HG03060 (cell line): ENCODE data around the gene TRAPPC4.
"Not testable (repeated sequence)": the region's sequence is repeated elsewhere in the genome, so short reads cannot be mapped to it uniquely, and the experiment has no call there.

Experiments used
- ATAC-seq: cut with Tn5 transposase; IDR thresholded peaks from one replicate; pipeline ENCODE4 v1.9.1; 2021; ENCODE audit warnings: low read depth, moderate number of reproducible peaks; ENCODE audit not compliant: unreplicated experiment

Gene TRAPPC4

DNA sequence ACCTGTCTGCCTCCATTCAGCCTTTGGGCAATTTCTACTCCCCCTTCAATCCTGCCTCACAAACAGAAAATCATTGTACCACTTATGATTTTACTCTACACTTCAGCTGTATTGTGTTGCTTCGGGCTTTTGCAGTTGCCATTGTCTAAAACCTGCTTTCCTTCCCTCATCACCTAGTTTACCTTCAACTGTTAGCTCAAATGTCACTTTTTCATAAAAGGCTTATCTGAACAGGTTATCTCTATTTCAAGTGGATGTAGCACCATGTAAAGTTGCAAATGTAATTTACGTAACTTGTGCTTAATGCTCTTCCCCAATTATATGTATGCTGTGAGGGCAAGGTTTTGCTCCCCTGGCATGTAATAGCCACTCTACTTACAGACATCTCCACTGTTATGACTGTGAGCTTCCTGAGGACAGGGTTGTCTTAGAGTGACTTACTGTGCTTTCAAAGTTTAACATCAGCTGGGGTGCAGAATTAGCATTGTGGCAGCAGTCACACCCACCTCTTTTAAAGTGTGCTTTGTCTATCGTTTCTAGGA, 5.9 kb upstream of the TRAPPC4 start:
- ATAC-seq = no peak

DNA sequence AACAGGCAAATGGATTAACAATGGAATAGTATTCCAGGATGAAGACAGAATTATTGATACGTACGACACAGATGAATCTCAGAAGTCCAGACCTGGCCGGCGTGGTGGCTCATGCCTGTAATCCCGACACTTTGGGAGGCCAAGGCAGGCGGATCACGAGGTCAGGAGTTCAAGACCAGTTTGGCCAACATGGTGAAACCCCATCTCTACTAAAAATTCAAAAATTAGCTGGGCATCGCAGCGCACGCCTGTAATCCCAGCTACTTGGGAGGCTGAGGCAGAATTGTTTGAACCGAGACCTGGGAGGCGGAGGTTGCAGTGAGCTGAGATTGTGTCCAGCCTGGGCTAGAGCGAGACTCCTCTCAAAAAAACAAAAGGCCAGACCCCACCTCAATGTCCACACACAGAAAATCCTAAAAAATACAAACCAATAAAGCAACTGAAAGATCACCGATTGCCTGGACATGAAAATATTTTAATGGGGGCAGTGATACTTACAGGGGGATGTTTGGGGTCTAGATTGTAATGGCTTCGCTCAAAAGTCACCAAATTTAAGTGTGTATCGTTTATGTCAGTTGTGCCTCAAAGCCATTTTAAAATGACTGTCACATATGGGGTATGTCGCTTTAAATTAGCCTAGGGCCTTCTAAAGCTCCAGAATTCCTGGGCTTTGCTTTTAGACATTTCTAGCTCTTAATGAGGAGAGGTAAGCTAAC, 4.2 kb upstream of the TRAPPC4 start:
- ATAC-seq = no peak

GRCh38 chr11:119015054-119015611, 3.4 kb upstream of the TRAPPC4 start:
- ATAC-seq = no peak

GRCh38 chr11:119016216-119017009, 2.2 kb upstream of the TRAPPC4 start:
- ATAC-seq = no peak

GRCh38 chr11:119017377-119017776, 1.2 kb upstream of the TRAPPC4 start:
- not testable (repeated sequence) for ATAC-seq

- ATAC-seq = no peak
These were observed 1.4 kb downstream of the TRAPPC4 start for GRCh38 chr11:119019996-119020395.

GRCh38 chr11:119021631-119022030, 3.1 kb downstream of the TRAPPC4 start:
- no peak for ATAC-seq

DNA sequence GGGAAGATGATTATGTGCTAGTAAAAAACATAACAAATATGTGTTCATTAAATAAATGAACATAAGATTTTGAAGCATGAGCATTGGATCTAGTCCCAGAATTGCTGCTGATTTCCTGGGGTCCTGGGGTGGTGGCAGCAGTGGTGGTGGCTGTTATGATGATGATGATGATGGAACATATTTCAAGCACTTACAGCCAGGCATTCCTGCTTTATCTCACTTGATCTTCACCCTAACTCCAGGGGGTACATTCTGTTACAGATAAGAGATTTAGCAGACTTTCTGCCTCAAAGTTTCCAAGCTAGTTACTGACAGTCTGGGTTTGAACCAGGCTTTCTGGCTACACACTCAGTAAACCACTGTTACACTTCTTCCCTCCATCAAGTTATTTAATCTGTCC, 5.2 kb downstream of the TRAPPC4 start:
- no peak for ATAC-seq

- no peak for ATAC-seq
These were observed 6.0 kb downstream of the TRAPPC4 start for GRCh38 chr11:119024430-119025098.

- no peak for ATAC-seq
These were observed 6.5 kb downstream of the TRAPPC4 start for GRCh38 chr11:119025099-119025473.

- ATAC-seq = no peak
These were observed 7.0 kb downstream of the TRAPPC4 start for GRCh38 chr11:119025541-119025940.

GRCh38 chr11:119025978-119026766, 7.6 kb downstream of the TRAPPC4 start:
- ATAC-seq = no peak

GRCh38 chr11:119026970-119027369, 8.4 kb downstream of the TRAPPC4 start:
- ATAC-seq = no peak

DNA sequence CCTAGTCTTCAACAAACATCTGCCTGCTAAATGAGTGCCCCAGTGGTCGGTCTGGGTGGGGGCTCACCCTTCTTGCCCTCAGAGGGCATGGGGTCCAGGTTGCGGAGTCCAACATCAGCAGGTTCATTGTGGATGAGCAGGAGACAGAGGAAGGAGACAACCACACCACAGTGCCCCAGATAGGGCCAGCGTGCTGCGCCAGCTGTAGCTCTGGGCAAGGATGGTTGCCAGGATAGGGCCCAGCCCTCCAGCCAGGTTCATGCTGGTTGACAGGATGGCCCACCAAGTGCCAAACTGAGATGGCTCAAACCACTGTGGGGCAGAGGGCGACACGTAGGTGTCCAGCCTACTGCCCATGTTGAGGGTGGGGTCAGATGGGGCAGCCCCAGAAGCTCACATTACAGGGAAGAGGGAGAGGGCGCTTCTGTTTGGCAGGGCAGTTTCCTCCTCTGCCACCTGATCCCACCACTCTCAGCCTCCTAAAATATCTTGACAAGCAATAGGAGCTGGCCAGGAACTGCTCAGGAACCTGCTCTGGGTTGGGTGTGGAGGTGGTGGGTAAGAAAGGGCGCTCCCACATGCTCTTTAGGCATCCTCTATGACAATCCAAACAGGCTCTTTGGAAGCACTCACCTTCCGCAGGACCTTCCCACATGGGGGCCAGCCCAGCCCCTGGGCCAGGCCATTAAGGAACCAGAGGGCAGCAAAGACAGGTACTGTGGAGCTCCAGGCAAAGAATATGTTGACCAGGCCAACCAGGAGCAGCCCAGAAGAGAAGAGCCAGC, 9.2 kb downstream of the TRAPPC4 start:
- no peak for ATAC-seq

DNA sequence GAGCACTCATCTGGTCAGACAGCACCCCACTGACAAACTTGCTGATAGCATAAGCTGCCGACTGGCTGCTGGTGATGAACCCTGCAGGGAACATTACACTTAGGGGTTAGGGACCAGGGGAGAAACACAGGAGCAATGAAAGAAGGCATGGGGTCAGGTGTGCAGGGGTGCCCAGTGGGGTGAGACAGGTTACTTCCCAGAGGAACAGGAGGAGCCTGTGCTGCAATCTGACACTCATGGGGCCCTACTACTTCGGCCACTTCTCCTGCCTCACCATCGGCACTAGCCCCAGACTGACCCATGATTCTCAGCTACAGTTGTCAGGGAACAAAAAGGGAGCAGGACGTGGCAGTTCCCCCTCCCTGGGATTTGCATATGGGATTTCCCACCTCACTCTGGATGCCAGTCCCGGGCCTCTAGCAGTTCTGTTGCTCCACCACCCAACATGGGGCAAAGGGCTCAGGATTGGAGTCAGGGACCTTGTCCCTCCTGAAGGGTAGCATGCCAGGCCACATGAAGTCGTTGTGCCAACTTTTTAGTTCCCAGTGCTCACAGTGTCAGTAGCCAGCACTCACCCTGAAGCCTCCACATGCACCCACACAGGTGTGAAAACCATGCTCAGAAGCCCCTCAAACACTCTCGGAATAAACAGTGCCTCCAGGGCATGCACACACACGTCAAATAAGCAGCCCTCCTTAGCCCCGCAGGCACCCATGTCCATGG, 9.9 kb downstream of the TRAPPC4 start:
- ATAC-seq = no peak

- ATAC-seq = no peak
These were observed 10.4 kb downstream of the TRAPPC4 start for GRCh38 chr11:119029069-119029339.

GRCh38 chr11:119029340-119030028, 10.9 kb downstream of the TRAPPC4 start:
- no peak for ATAC-seq

DNA sequence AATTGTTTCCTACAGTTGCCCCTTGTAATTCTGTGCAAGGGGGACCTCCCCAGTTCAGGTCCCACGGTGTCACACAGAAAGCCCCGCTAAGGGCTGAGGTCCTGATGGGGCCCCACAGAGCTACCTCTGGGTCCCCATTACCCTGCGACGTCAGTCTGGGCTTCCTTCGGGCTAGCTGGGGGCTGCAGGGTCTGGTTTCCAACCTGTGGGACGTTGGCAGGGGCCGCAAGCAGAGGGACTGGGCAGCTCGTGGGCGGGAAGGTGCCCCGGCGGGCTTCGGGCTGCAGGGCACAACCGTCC, 11.4 kb downstream of the TRAPPC4 start:
- no peak for ATAC-seq
